Inflammatory macrophage treated with lipopolysaccharide for 1 hour (primary cell): ENCODE data around the gene CYP26A1.
A peak's percentile ranks its signal among the peaks of the same experiment; 100 is the strongest.

Experiments used
- DNase-seq, 2 donors: peaks; one replicate each; pipeline ENCODE4 v3.0.0-alpha.2; 2020 to 2022

The CYP26A1 gene

GRCh38 chr10:93065675-93066543 is 7.8 kb upstream of the CYP26A1 start:
- no peak for DNase-seq

- DNase-seq: no peak
These were observed 7.2 kb upstream of the CYP26A1 start for GRCh38 chr10:93066544-93066913.

GRCh38 chr10:93067443-93068365 is 6.0 kb upstream of the CYP26A1 start:
- DNase-seq: no peak

DNA sequence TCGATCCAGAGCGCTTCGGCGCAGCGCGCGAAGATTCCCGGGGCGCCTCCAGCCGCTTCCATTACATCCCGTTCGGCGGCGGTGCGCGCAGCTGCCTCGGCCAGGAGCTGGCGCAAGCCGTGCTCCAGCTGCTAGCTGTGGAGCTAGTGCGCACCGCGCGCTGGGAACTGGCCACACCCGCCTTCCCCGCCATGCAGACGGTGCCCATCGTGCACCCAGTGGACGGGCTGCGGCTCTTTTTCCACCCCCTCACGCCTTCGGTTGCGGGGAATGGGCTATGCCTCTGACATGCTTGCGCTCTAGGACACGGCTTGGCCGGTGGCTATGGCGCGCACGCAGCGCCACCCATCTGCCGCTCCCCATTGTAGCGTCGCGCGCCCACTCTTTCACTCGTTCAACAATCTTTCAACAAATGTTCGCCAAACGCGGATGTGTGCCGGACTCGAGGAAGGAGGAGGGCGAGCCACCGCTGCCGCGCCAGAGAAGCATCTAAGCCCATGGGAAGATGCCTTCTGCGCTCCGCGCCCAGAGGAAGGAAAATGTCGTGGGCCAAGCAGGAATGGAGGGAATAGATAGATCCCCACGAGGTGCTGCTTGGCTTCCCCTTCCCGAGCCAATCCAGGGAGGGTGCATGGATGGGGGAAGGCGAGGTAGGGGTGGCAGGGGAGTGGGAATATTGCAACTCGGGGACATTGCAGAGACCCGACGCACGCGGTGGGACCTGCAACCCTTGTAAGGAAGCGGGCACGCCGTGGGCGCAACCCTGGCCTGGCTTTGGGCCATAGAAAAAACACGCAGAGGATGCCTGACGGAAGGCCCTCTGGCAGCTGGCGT is 5.1 kb upstream of the CYP26A1 start:
- DNase-seq: no peak

GRCh38 chr10:93069245-93069561 is 4.5 kb upstream of the CYP26A1 start:
- DNase-seq: no peak

DNA sequence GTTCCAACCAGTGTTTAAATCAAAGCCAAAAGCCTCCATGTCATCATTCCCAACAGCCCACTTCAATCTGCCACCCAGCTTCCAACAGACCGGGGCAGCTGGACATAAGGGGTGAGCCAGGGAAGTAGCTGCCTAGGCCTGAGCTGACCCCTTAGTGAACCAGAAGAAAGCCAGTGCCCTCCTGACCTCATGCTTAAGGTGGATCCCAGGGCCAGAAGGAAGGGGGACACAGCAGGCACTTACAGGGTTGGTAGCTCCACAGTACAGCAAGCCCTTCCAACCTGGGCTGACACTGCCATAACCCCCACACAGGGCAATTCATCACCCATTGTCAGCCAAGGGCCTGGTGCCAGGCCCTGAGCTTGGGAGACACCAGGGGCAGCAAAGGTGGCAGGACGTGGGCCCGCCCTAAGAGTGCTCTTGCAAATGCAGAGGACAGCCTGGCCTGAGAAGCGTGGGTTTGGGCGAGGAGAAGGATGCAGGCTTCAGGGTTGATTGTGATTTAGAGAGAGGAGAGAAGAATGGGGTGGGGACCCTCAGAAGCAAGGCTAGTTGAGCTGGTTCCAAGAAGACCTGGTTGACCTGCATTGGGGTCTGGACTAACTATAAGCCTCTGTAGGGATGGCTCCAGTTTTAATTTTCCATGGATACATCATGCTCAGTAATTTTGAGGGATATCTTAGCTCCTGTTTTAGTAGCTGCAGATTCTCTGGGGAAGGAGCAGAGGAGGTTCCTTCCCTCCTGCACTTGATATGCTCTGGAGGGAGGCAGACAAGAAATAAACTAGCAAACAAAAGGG is 3.1 kb upstream of the CYP26A1 start:
- DNase-seq: no peak

DNA sequence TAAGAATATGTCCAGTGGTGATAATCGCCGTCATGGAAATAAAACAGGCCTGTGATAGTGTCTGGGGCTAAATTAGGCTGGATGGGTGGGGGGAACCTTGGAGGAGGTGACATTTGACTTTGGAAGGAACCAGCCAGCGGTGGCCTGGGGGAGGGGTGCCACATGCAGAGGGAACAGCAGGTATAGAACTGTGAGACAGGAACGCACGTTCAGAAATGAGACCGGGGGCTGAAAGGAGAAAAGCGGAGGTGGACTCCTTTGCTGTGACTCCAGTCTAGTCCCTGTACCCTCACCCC is 2.6 kb upstream of the CYP26A1 start:
- no peak for DNase-seq

GRCh38 chr10:93071674-93072224 is 1.9 kb upstream of the CYP26A1 start:
- peak in 1 of 2 donors; percentile 5 for DNase-seq

DNA sequence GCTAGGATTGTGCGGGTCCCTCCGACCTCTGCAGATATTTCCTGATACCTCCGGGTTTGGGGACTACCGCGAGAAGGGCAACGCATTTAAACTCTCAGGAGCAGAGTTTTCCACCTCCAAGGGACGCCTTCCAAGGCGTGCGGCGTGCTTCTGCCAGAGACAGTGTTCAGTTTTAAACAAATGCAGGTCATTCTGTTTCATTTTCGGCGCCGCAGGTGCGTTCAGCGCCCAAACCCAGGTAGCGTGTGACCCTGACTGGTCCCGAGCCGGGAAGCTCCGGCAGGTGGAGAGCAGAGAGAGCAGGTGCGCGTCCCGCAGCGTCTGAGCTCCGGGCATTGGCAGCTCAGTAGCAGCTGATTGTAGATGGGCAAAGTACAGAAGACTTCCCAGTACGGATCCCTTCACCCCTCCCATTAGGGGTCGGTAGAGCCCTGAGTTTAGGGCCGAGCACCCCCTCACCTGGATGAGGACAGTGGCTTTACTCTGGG is 1.4 kb upstream of the CYP26A1 start:
- DNase-seq: no peak

- DNase-seq: no peak
These were observed 767 bp upstream of the CYP26A1 start for GRCh38 chr10:93072713-93073538.

GRCh38 chr10:93074147-93074596 is 479 bp downstream of the CYP26A1 start:
- no peak for DNase-seq

DNA sequence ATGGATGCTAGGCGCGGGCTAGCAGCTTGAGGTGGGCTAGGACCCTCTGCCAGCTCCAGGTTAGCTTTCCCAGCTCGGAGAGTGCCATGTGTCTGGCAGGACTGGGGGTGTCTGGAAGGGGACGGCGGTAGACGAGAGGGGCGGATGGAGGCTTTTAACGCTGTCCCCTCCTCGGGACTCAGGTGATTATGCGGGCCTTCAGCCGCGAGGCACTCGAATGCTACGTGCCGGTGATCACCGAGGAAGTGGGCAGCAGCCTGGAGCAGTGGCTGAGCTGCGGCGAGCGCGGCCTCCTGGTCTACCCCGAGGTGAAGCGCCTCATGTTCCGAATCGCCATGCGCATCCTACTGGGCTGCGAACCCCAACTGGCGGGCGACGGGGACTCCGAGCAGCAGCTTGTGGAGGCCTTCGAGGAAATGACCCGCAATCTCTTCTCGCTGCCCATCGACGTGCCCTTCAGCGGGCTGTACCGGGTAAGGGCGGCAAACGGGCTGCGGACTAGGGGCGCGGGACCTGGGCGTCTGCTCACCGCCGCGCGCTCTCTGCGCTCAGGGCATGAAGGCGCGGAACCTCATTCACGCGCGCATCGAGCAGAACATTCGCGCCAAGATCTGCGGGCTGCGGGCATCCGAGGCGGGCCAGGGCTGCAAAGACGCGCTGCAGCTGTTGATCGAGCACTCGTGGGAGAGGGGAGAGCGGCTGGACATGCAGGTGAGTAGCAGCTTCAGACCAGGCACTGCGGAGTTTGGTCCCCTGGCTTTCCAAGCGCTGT is 1.1 kb downstream of the CYP26A1 start:
- DNase-seq: no peak

DNA sequence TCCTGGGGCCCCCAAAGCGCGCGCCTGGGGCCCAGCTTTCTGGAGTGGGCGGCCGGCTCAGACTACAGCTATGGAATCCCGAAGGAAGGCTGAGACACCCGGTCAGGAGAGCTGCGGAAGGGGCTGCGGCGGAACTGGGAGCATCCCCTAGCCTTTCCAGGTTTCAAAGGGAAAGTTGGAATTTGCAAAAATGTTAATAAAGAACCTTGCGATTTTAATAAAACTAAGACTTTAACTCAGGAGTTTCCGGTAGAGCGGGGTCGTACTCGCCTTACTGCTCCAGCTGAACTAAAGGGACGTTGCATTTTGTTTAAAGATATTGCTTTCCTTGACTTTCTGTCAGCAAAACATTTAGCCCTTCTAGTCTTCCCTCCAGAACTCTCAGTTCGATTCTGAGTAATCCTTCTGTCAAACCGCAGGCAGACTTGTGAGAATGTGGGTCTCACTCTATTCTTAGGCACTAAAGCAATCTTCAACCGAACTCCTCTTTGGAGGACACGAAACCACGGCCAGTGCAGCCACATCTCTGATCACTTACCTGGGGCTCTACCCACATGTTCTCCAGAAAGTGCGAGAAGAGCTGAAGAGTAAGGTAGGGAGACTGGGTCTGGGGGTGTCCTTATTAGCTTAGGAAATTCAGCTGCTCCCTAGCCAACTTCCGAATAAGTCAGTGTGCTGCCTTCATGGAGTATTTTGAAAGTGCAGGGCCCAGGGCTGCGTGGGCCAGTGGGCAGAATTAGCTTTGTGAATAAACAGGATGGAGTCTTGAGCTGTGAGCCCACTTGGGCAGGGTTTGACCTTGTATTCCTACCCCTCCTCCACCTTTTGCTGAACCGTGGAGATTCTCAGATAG is 1.9 kb downstream of the CYP26A1 start:
- DNase-seq: no peak

DNA sequence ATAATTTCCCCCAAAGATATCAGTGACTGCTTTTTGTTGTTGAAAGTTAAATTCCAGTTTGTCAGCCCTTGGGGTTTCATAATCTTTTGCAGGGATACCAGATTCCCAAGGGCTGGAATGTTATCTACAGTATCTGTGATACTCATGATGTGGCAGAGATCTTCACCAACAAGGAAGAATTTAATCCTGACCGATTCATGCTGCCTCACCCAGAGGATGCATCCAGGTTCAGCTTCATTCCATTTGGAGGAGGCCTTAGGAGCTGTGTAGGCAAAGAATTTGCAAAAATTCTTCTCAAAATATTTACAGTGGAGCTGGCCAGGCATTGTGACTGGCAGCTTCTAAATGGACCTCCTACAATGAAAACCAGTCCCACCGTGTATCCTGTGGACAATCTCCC is 3.2 kb downstream of the CYP26A1 start:
- DNase-seq: no peak

- DNase-seq: no peak
These were observed 4.2 kb downstream of the CYP26A1 start for GRCh38 chr10:93077860-93078337.

GRCh38 chr10:93079663-93080349 is 6.1 kb downstream of the CYP26A1 start:
- DNase-seq: no peak

- peak; percentile 31 to 85 for DNase-seq
These were observed 6.8 kb downstream of the CYP26A1 start for GRCh38 chr10:93080350-93081046.

GRCh38 chr10:93081318-93081717 is 7.6 kb downstream of the CYP26A1 start:
- DNase-seq: no peak
